T-helper 1 cell treated with Interleukin-12 subunit alpha and Interleukin-12 subunit beta and Interleukin-4 antibody, amounts not matched to agents 30 ng/mL and 1 ng/mL, for 36 hours (primary cell): Measurements from ENCODE around the gene DACH1. TPM values are rescaled to one million over a fixed set of nuclear protein-coding genes. Genes with fewer than 3 reads are reported as not detected.

Source experiments
- intact Hi-C: fragments of 100-400 bp; cut with micrococcal nuclease; formaldehyde crosslinking; loops from one replicate; pipeline ENCODE4 v1.15.1; 2024
- total RNA-seq: library from RNA; stranded (reverse); gene quantifications from 2 replicates; pipeline ENCODE4 v1.2.3, GENCODE V29; 2022

The DACH1 gene
- total RNA-seq, 1 donor from 2014 or later: not detected

GRCh38 chr13:71412231-71412630 lies 454.8 kb downstream of the DACH1 start:
- intact Hi-C loops: no loop called here

GRCh38 chr13:71408416-71408815 lies 458.6 kb downstream of the DACH1 start:
- intact Hi-C loops: no loop called here

GRCh38 chr13:71399631-71400215 lies 467.3 kb downstream of the DACH1 start:
- intact Hi-C loops: no loop called here

- intact Hi-C loops: no loop called here
These were observed 470.9 kb downstream of the DACH1 start for GRCh38 chr13:71396149-71396548.

- intact Hi-C loops: no loop called here
These were observed 472.0 kb downstream of the DACH1 start for GRCh38 chr13:71395053-71395452.

GRCh38 chr13:71394176-71394575 lies 472.8 kb downstream of the DACH1 start:
- intact Hi-C loops: no loop called here
